OCI-LY3 (cell line): Measurements from ENCODE around the gene EXOC4.

Source experiments
- H2AFZ ChIP-seq: fragments of 200-600, 300-600 bp; shearing (Covaris generic); 2 replicates; pipeline ENCODE4 v1.6.0; 2014; ENCODE audit warnings: antibody characterized with exemption, low read depth, low read length
- H3K27ac ChIP-seq: fragments of 200-600, 300-600 bp; sonication (generic); 2 replicates; pipeline ENCODE4 v1.5.1; 2014; ENCODE audit warnings: mild to moderate bottlenecking, low read length, moderate library complexity, mixed read lengths
- H3K27me3 ChIP-seq: fragments of 200-600, 300-600 bp; sonication (generic); 2 replicates; pipeline ENCODE4 v1.6.1; 2014; ENCODE audit warnings: low read depth, low read length, mixed read lengths
- H3K36me3 ChIP-seq: fragments of 200-600, 300-600 bp; sonication (generic); replicated peaks from 2 replicates; pipeline ENCODE3; 2014; ENCODE audit warnings: low read depth, low read length, mixed read lengths
- H3K4me1 ChIP-seq: fragments of 300-600, 200-600 bp; sonication (generic); 2 replicates; pipeline ENCODE4 v1.6.1; 2014; ENCODE audit warnings: low read length, mixed read lengths
- H3K4me2 ChIP-seq: fragments of 200-600, 300-600 bp; sonication (generic); 2 replicates; pipeline ENCODE4 v1.6.1; 2014; ENCODE audit warnings: low read length, mixed read lengths
- H3K4me3 ChIP-seq: fragments of 300-600, 200-600 bp; sonication (generic); 2 replicates; pipeline ENCODE4 v1.5.1; 2014; ENCODE audit warnings: antibody characterized with exemption, mild to moderate bottlenecking, low read length, moderate library complexity
- H3K79me2 ChIP-seq: fragments of 300-600, 200-600 bp; shearing (Covaris generic); 2 replicates; pipeline ENCODE4 v1.6.1; 2014; ENCODE audit warnings: mild to moderate bottlenecking, low read length, mixed read lengths
- H3K9ac ChIP-seq: fragments of 300-600, 200-600 bp; shearing (Covaris generic); 2 replicates; pipeline ENCODE4 v1.6.0; 2014; ENCODE audit warnings: mild to moderate bottlenecking, low read length, moderate library complexity
- H3K9me3 ChIP-seq: fragments of 200-600, 300-600 bp; shearing (Covaris generic); 2 replicates; pipeline ENCODE4 v1.6.1; 2014; ENCODE audit warnings: low read length, mixed read lengths; ENCODE audit not compliant: insufficient read depth
- H4K20me1 ChIP-seq: fragments of 200-600, 300-600 bp; sonication (generic); 2 replicates; pipeline ENCODE4 v1.6.1; 2016; ENCODE audit warnings: low read length, mixed read lengths; ENCODE audit not compliant: insufficient read depth
- CTCF ChIP-seq: fragments of 200-600, 300-600 bp; sonication (generic); IDR thresholded peaks from 2 replicates; pipeline ENCODE4 v1.5.1; 2014; ENCODE audit warnings: antibody characterized with exemption, low read length, low read depth
- EZH2phosphoT487 ChIP-seq: fragments of 200-600 bp; shearing (Covaris generic); IDR thresholded peaks from 2 replicates; pipeline ENCODE4 v1.6.1; 2018; ENCODE audit warnings: antibody characterized with exemption, mixed run types, low read depth

EXOC4 gene

GRCh38 chr7:133860628-133861335, 607.9 kb downstream of the EXOC4 start:
- peaks cover 6% of the 10 kb centered on the region for H3K4me1 ChIP-seq
- TF ChIP-seq EZH2phosphoT487 (no peak), CTCF (no peak)
- no peak overlapping the region for H3K9ac ChIP-seq
- no peaks in the 10 kb centered on the region for H3K9me3 ChIP-seq
- H3K36me3 ChIP-seq = no peaks in the 10 kb centered on the region
- no peak overlapping the region for H3K4me3 ChIP-seq
- H3K79me2 ChIP-seq = no peaks in the 10 kb centered on the region
- H4K20me1 ChIP-seq = 0 out of 2 replicates have a peak, but pooled peaks cover 3% of the 10 kb centered on the region
- no peak overlapping the region for H2AFZ ChIP-seq
- H3K4me2 ChIP-seq = no peak overlapping the region
- no peaks in the 10 kb centered on the region for H3K27me3 ChIP-seq
- H3K27ac ChIP-seq = no peak overlapping the region

- H3K4me2 ChIP-seq = no peak overlapping the region
Observed at GRCh38 chr7:133861876-133862275, 609.0 kb downstream of the EXOC4 start.

GRCh38 chr7:133863362-133864061, 610.6 kb downstream of the EXOC4 start:
- H3K9ac ChIP-seq = no peak overlapping the region
- no peak overlapping the region for H3K4me2 ChIP-seq
- H3K9me3 ChIP-seq = no peaks in the 10 kb centered on the region
- no peaks in the 10 kb centered on the region for H3K79me2 ChIP-seq
- TF ChIP-seq EZH2phosphoT487 (no peak), CTCF (no peak)
- H3K27ac ChIP-seq = no peak overlapping the region
- no peaks in the 10 kb centered on the region for H3K27me3 ChIP-seq
- H3K36me3 ChIP-seq = no peaks in the 10 kb centered on the region
- H3K4me3 ChIP-seq = no peak overlapping the region
- 0 out of 2 replicates have a peak, but pooled peaks cover 3% of the 10 kb centered on the region for H4K20me1 ChIP-seq
- H2AFZ ChIP-seq = no peak overlapping the region
- peaks cover 6% of the 10 kb centered on the region for H3K4me1 ChIP-seq

More at GRCh38 chr7:133861876-133862275, 609.0 kb downstream of the EXOC4 start:
- Histone ChIP-seq H2AFZ (no peak overlapping the region), H3K9ac (no peak overlapping the region), H3K36me3 (no peaks in the 10 kb centered on the region), H3K4me3 (no peak overlapping the region), H4K20me1 (0 out of 2 replicates have a peak, but pooled peaks cover 3% of the 10 kb centered on the region), H3K4me1 (peaks cover 6% of the 10 kb centered on the region), H3K9me3 (no peaks in the 10 kb centered on the region), H3K27ac (no peak overlapping the region), H3K27me3 (no peaks in the 10 kb centered on the region), H3K79me2 (no peaks in the 10 kb centered on the region)
- TF ChIP-seq EZH2phosphoT487 (no peak), CTCF (no peak)

GRCh38 chr7:133869556-133869955, 616.7 kb downstream of the EXOC4 start:
- H3K79me2 ChIP-seq = no peaks in the 10 kb centered on the region
- H4K20me1 ChIP-seq = no peaks in the 10 kb centered on the region
- peaks cover 6% of the 10 kb centered on the region for H3K4me1 ChIP-seq
- no peak overlapping the region for H3K4me2 ChIP-seq
- H3K9me3 ChIP-seq = no peaks in the 10 kb centered on the region
- no peak overlapping the region for H3K27ac ChIP-seq
- TF ChIP-seq CTCF (no peak), EZH2phosphoT487 (no peak)
- no peak overlapping the region for H2AFZ ChIP-seq
- H3K27me3 ChIP-seq = no peaks in the 10 kb centered on the region
- no peaks in the 10 kb centered on the region for H3K36me3 ChIP-seq
- H3K9ac ChIP-seq = no peak overlapping the region
- H3K4me3 ChIP-seq = no peak overlapping the region
